Activated naive CD8-positive, alpha-beta T cell treated with anti-CD3 and anti-CD28 coated beads for 36 hours (primary cell): Measurements from ENCODE around the gene TNK2. TPM values are rescaled to one million over a fixed set of nuclear protein-coding genes. Genes with fewer than 3 reads are reported as not detected.

Source experiments
- DNase-seq: peaks from one replicate; pipeline ENCODE4 v3.0.0; 2021
- H3K27ac Mint-ChIP-seq: one replicate; pipeline ENCODE4 v1.8.0; 2022; ENCODE audit warnings: mild to moderate bottlenecking, moderate library complexity, mixed read lengths
- H3K27me3 Mint-ChIP-seq: one replicate; pipeline ENCODE4 v1.8.0; 2022; ENCODE audit warnings: mild to moderate bottlenecking, mixed read lengths
- H3K36me3 Mint-ChIP-seq: one replicate; pipeline ENCODE4 v1.8.0; 2021; ENCODE audit warnings: mild to moderate bottlenecking, mixed read lengths
- H3K4me1 Mint-ChIP-seq: one replicate; pipeline ENCODE4 v1.8.0; 2021; ENCODE audit warnings: mixed read lengths
- H3K4me3 Mint-ChIP-seq: one replicate; pipeline ENCODE4 v1.8.0; 2022; ENCODE audit warnings: mild to moderate bottlenecking, moderate library complexity, mixed read lengths
- H3K9me3 Mint-ChIP-seq: one replicate; pipeline ENCODE4 v1.8.0; 2022; ENCODE audit warnings: mixed read lengths
- total RNA-seq, 2 experiments: library from RNA; stranded (reverse); gene quantifications; one replicate each; pipeline ENCODE4 v1.2.3, GENCODE V29; 2021

The TNK2 gene
- total RNA-seq, 2 experiments from 2014 or later: 34.6 to 35.1 TPM

GRCh38 chr3:195813916-195814640, 94.3 kb downstream of the TNK2 start:
- Mint-ChIP-seq H3K27ac (no peak overlapping the region), H3K4me3 (no peak overlapping the region), H3K4me1 (no peaks in the 10 kb centered on the region), H3K27me3 (no peaks in the 10 kb centered on the region), H3K9me3 (no peaks in the 10 kb centered on the region), H3K36me3 (no peaks in the 10 kb centered on the region)
- no peak for DNase-seq

Other genes with a start within 250 kb of the TNK2 start
- under 1 TPM; 0.26 to 0.29 TPM for gene MUC20, start 187.6 kb downstream of the TNK2 start, total RNA-seq
- gene MUC4, start 96.6 kb downstream of the TNK2 start, total RNA-seq: under 1 TPM; 0.08 to 0.14 TPM
- gene TFRC, start 173.5 kb upstream of the TNK2 start, total RNA-seq: 100 to 1,000 TPM; 550 TPM